HCT116 (cell line): ENCODE measurements around the gene COL2A1. TPM values are rescaled to one million over a fixed set of nuclear protein-coding genes. Genes with fewer than 3 reads are reported as not detected.

Experiments
- ATAC-seq: fragments of 200-7000 bp; cut with Tn5 transposase; 2 replicates; pipeline ENCODE4 v1.9.1; 2020; ENCODE audit warnings: mild to moderate bottlenecking, moderate library complexity
- BruUV-seq: library from RNA; stranded (reverse); fragments of 400-500 nt; replicated peaks from 2 replicates; lab custom pipeline; 2021; lab: Mats Ljungman, UMichigan
- CTCF ChIA-PET: fragments of 300-600 bp; sonication (Branson Sonifier 250); formaldehyde crosslinking; loops from one replicate; lab custom pipeline; 2021; ENCODE audit warnings: antibody characterized with exemption; lab: Charles Lee
- POLR2A ChIA-PET: fragments of 300-600, 350-600 bp; sonication (Branson Sonifier 250); formaldehyde crosslinking; loops from one replicate; lab custom pipeline; 2021; ENCODE audit warnings: antibody characterized with exemption; lab: Charles Lee
- RAD21 ChIA-PET, 2 experiments: fragments of 300-600 bp; sonication (Branson Sonifier 250); formaldehyde crosslinking; loops; one replicate each; lab custom pipeline; 2023; ENCODE audit warnings: low total read pairs in 2 of 2; ENCODE audit not compliant: uncharacterized antibody in 2 of 2, unreplicated experiment in 2 of 2, low non-redundant PET in 1 of 2; lab: Charles Lee
- DNase-seq: peaks from one replicate; pipeline ENCODE4 v3.0.0-alpha.2; 2010; ENCODE audit warnings: low read depth, low spot score
- H2AFZ ChIP-seq: fragments of 200-600 bp; shearing (Covaris generic), sonication (generic); 2 replicates; pipeline ENCODE4 v1.6.1; 2017; ENCODE audit warnings: low read depth, mixed run types, mixed read lengths, antibody characterized with exemption, low read length; ENCODE audit not compliant: poor library complexity, severe bottlenecking
- H3K27ac ChIP-seq: 2 replicates; pipeline ENCODE4 v1.5.1; 2012; ENCODE audit warnings: low read depth, low read length
- H3K27me3 ChIP-seq: fragments of 200-600 bp; sonication (generic); 2 replicates; pipeline ENCODE4 v1.6.1; 2016; ENCODE audit warnings: mixed run types, low read length, mixed read lengths; ENCODE audit not compliant: insufficient read depth
- H3K36me3 ChIP-seq, 2 experiments: fragments of 200-500 bp in 1 of 2; fragments of 200-600 bp in 1 of 2; sonication (Bioruptor generic) in 1 of 2; sonication (generic) in 1 of 2; 2 replicates each; pipeline versions ENCODE4 v1.5.1 to v1.6.1; 2014 to 2016; ENCODE audit warnings: low read length in 2 of 2, inconsistent platforms in 1 of 2, mixed read lengths in 1 of 2, mixed run types in 1 of 2; ENCODE audit not compliant: insufficient read depth in 2 of 2, control insufficient read depth in 1 of 2
- H3K4me1 ChIP-seq, 2 experiments: fragments of 200-600 bp in 1 of 2; sonication (generic) in 1 of 2; 2 replicates each; pipeline versions ENCODE4 v1.5.1 to v1.6.1; 2012 to 2017; ENCODE audit warnings: low read length in 2 of 2, inconsistent platforms in 1 of 2, mild to moderate bottlenecking in 1 of 2, mixed read lengths in 1 of 2, mixed run types in 1 of 2, moderate library complexity in 1 of 2; ENCODE audit not compliant: insufficient read depth in 2 of 2, control insufficient read depth in 1 of 2
- H3K4me2 ChIP-seq: fragments of 200-600 bp; sonication (generic); 2 replicates; pipeline ENCODE4 v1.6.1; 2017; ENCODE audit warnings: mixed run types, low read length, mixed read lengths
- H3K4me3 ChIP-seq, 2 experiments: fragments of 200-600 bp in 1 of 2; sonication (generic) in 1 of 2; replicated peaks in 1 of 2; 2 replicates each; pipeline ENCODE4 v1.5.1; 2011 to 2016; ENCODE audit warnings: low read length in 2 of 2, control low read depth in 1 of 2, low read depth in 1 of 2, mild to moderate bottlenecking in 1 of 2, mixed read lengths in 1 of 2, mixed run types in 1 of 2
- H3K79me2 ChIP-seq: fragments of 200-600 bp; sonication (generic); 2 replicates; pipeline ENCODE4 v1.6.1; 2017; ENCODE audit warnings: mild to moderate bottlenecking, mixed run types, low read length, moderate library complexity, mixed read lengths; ENCODE audit not compliant: insufficient read depth
- H3K9ac ChIP-seq: fragments of 200-600 bp; sonication (generic); 2 replicates; pipeline ENCODE4 v1.6.1; 2016; ENCODE audit warnings: low read length, mixed read lengths
- H3K9me2 ChIP-seq: fragments of 200-600 bp; sonication (generic), shearing (Covaris generic); 2 replicates; pipeline ENCODE4 v1.6.1; 2017; ENCODE audit warnings: mixed run types, mild to moderate bottlenecking, moderate library complexity; ENCODE audit not compliant: insufficient read depth
- H3K9me3 ChIP-seq, 2 experiments: fragments of 200-500 bp in 1 of 2; fragments of 200-600 bp in 1 of 2; sonication (Bioruptor generic) in 1 of 2; sonication (generic) in 1 of 2; 2 replicates each; pipeline ENCODE4 v1.6.1; 2014 to 2017; ENCODE audit warnings: low read length in 2 of 2, mixed read lengths in 2 of 2, inconsistent platforms in 1 of 2, low read depth in 1 of 2, mild to moderate bottlenecking in 1 of 2, mixed run types in 1 of 2, moderate library complexity in 1 of 2; ENCODE audit not compliant: control insufficient read depth in 1 of 2, insufficient read depth in 1 of 2
- H4K20me1 ChIP-seq: fragments of 200-600 bp; sonication (generic), shearing (Covaris generic); 2 replicates; pipeline ENCODE4 v1.6.1; 2017; ENCODE audit warnings: mixed run types, mild to moderate bottlenecking, moderate library complexity; ENCODE audit not compliant: insufficient read depth
- CEBPB ChIP-seq: IDR thresholded peaks from 2 replicates; pipeline ENCODE4 v1.6.1; 2012; ENCODE audit warnings: low read depth
- EGR1 ChIP-seq: IDR thresholded peaks from 2 replicates; pipeline ENCODE4 v1.6.1; 2012; ENCODE audit warnings: low read depth
- FOSL1 ChIP-seq: IDR thresholded peaks from 2 replicates; pipeline ENCODE4 v1.6.1; 2012; ENCODE audit warnings: low read depth
- JUND ChIP-seq: IDR thresholded peaks from 2 replicates; pipeline ENCODE4 v1.6.1; 2012
- POLR2AphosphoS5 ChIP-seq: IDR thresholded peaks from 2 replicates; pipeline ENCODE4 v1.6.1; 2011; ENCODE audit warnings: mild to moderate bottlenecking, low read depth, low read length, moderate library complexity
- RAD21 ChIP-seq: IDR thresholded peaks from 2 replicates; pipeline ENCODE4 v1.6.1; 2012; ENCODE audit warnings: low read depth, mild to moderate bottlenecking
- SP1 ChIP-seq: IDR thresholded peaks from 2 replicates; pipeline ENCODE4 v1.6.1; 2012; ENCODE audit warnings: low read depth
- intact Hi-C: fragments of 100-400 bp; cut with micrococcal nuclease; formaldehyde crosslinking; loops from 2 replicates; pipeline ENCODE4 v1.10.0; 2022
- total RNA-seq: library from RNA; stranded (reverse); gene quantifications from one replicate; pipeline ENCODE4 v1.2.1, GENCODE V29; 2021; ENCODE audit not compliant: unreplicated experiment

Gene COL2A1
- total RNA-seq, 1 experiment from 2014 or later: 0.22 TPM

DNA sequence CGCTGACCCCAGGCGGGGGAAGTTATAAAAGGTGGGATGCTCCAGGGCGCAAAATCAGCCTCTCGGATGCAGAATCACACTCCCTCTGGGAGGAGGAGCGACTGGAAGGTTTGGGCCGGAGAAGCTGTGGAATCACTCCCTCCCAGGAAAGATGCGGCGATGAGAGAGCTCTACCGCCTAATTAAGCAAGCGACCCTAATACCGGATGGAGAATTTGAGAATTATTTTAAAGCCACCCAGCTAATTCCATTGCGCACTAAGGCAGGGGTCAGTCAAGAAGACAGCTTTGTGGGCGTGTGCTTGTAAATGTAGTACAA lies 1.9 kb downstream of the COL2A1 start:
- H3K9me3 ChIP-seq: no peaks in the 10 kb centered on the region
- no peak overlapping the region for H3K9ac ChIP-seq
- POLR2A ChIA-PET: no interaction called here
- no peaks in the 10 kb centered on the region for H3K79me2 ChIP-seq
- H3K9me2 ChIP-seq: no peaks in the 10 kb centered on the region
- H4K20me1 ChIP-seq: no peaks in the 10 kb centered on the region
- peak overlapping the region; percentile 95 for H2AFZ ChIP-seq
- H3K4me2 ChIP-seq: peak overlapping the region; percentile 96
- no TSS peak for BruUV-seq
- no peak for DNase-seq
- TF ChIP-seq SP1 (no peak), CEBPB (no peak), FOSL1 (no peak), RAD21 (no peak), JUND (no peak)
- TF ChIP-seq, all 23 proteins: peak for 0
- Histone ChIP-seq H3K36me3 (no peaks in the 10 kb centered on the region), H3K27me3 (peaks cover 5% of the 10 kb centered on the region; the same call in 1 of the 2 replicates), H3K27ac (no peak overlapping the region), H3K4me1 (peaks cover 9 to 21% of the 10 kb centered on the region in 2 experiments), H3K4me3 (peak overlapping the region; percentile 64 to 70; a peak in 3 of 4 replicates)
- RAD21 ChIA-PET: no interaction called here
- CTCF ChIA-PET: no interaction called here
- ATAC-seq: no peak
- intact Hi-C loops: no loop called here

GRCh38 chr12:48001505-48002413 lies 2.5 kb downstream of the COL2A1 start:
- no TSS peak for BruUV-seq
- H2AFZ ChIP-seq: peak overlapping the region; percentile 95
- H3K27ac ChIP-seq: no peak overlapping the region
- peaks cover 9 to 21% of the 10 kb centered on the region in 2 experiments for H3K4me1 ChIP-seq
- RAD21 ChIA-PET: no interaction called here
- H3K4me3 ChIP-seq: peak overlapping the region; percentile 64 to 70
- TF ChIP-seq EGR1: no peak
- peak; percentile 71 for TF ChIP-seq POLR2AphosphoS5
- TF ChIP-seq, all 23 proteins: peak for 1
- POLR2A ChIA-PET: no interaction called here
- peaks cover 8% of the 10 kb centered on the region; the same call in 1 of the 2 replicates for H3K27me3 ChIP-seq
- CTCF ChIA-PET: no interaction called here
- ATAC-seq: peak; percentile 96
- no peaks in the 10 kb centered on the region for H3K79me2 ChIP-seq
- H3K9ac ChIP-seq: peak overlapping the region; percentile 51
- DNase-seq: peak; percentile 4
- peak overlapping the region; percentile 96 for H3K4me2 ChIP-seq
- intact Hi-C loops: no loop called here
- no peaks in the 10 kb centered on the region for H3K9me3 ChIP-seq
- H4K20me1 ChIP-seq: no peaks in the 10 kb centered on the region
- H3K36me3 ChIP-seq: no peaks in the 10 kb centered on the region
- H3K9me2 ChIP-seq: no peaks in the 10 kb centered on the region
